HTERT RPE-1 (cell line): ENCODE data around the gene KRT86.
"Not testable (repeated sequence)": the region's sequence is repeated elsewhere in the genome, so short reads cannot be mapped to it uniquely, and the experiment has no call there.

Experiments used
- in situ Hi-C: fragments of 300-500 bp; cut with MboI; formaldehyde crosslinking; loops from 4 replicates; pipeline ENCODE4 v1.14.3; 2020; ENCODE audit warnings: low sequenced_read_pairs

Gene KRT86

DNA sequence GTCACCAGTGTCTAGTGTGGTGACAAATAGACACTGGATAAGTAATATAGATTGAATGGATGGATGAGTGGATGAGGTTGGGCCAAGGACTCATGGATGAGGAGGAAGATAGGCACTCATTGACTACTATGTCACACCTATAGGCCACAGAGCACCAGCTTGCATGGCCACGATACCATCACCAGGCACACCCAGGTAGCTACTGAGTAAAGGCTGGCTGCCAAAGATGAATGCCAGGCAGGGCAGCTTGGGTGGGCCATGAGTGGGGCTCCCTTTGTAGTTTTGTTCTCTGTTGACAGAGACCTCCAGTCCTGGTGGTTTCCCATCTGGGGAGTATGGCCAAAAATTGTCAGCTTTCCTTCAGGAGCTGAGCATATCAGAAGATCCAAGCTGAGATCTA is 57.9 kb downstream of the KRT86 start:
- in situ Hi-C loops, result no loop called here

DNA sequence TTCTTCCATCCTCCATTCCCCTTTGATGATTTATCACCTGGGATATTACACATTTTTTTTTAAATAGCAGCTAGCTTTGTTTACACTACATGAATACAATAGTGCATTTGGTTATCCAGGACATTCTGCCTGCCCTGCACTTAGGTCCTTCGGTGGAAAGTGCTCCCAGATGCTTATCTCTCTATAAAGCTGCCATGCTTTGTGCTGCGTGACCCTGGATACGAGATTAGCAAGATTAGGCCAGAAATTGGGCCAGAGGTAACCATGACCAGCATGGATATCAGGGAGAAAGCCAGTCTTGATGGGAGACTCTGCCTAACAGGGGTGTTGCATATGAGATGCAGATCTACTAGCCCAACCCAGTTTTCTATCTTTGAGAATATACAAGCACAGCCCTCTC is 58.9 kb downstream of the KRT86 start:
- in situ Hi-C loops, result no loop called here

DNA sequence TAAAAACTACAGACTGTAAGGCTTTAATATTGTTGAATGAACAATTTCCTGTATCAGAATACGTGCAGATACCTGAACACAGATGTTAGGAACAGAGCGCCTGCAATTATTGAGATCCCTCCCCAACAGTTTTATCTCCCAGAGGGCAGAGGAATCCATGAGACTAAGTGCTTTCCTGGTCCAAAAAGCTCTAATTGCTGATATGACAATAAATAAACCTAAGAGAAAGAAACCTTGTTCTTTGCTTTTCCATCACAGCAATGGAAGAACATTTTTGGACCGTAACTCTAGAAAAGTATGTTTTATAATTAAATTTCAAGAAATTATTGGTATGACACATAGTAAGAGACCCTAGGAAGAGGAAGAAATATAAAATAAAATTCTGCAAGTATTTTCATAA is 59.7 kb downstream of the KRT86 start:
- in situ Hi-C loops, result no loop called here

DNA sequence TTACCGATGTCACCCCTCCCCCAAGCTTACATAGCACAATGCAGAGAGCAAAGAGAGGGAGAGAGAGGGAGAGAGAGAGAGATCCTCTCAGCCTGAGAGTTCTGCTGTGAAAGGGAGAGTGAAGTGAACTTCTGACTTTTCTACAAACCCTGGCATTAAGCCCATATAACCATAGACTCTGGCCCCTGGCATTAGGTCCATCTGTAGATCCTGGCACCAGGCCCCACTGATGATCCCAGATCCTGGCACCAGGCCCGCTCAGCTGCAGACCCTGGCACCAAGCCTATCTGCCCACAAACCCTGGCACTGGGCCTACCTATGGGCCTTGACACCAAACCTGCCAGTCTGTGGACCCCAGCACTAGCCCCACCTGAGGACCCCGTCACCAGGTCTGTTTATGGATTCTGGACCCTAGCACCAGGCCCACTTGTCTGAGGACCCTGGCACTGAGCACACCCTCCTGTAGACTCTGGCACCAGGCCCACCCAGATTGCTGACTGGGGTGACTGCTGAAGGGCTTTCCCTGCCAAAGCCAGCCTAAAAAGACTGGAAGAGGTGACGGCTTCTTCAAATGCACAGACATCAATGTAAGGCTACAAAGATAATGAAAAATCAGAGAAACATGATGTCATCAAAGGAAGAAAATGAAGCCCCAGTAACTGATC is 61.3 kb downstream of the KRT86 start:
- in situ Hi-C loops, result no loop called here

DNA sequence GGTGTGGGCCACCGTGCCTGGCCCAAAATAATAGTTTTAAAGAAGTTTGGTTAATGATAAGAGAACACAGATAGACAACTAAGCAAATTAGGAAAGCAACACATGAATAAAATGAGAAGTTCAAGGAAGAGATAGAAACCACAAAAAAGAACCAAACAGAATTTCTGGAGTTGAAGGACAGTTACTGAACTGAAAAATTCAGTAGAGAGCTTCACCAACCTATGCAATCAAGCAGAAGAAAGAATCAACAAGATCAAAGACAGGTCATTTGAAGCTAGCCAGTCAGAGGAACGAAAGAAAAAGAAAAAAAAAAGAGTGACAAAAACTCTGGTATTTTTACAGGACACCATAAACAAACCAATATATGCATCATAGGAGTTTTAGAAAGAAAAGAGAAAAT is 62.2 kb downstream of the KRT86 start:
- in situ Hi-C loops, result no loop called here

DNA sequence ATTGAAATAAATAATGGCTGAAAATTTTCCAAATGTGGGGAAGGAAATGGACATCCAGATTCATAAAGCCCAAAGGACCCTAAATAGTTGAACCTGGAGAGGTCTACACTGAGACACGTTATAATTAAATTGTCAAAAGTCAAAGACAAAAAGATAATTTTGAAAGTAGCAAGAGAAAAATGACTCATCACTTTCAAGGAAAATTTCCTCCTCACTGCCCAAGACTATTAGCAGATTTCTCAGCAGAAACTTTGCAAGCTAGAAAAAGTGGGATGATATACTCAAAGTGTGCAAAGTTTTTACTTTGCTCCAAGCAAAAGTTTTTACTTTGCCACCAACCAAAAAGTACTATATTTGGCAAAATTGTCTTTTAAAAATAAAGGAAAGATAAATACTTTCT is 62.6 kb downstream of the KRT86 start:
- in situ Hi-C loops, result no loop called here

DNA sequence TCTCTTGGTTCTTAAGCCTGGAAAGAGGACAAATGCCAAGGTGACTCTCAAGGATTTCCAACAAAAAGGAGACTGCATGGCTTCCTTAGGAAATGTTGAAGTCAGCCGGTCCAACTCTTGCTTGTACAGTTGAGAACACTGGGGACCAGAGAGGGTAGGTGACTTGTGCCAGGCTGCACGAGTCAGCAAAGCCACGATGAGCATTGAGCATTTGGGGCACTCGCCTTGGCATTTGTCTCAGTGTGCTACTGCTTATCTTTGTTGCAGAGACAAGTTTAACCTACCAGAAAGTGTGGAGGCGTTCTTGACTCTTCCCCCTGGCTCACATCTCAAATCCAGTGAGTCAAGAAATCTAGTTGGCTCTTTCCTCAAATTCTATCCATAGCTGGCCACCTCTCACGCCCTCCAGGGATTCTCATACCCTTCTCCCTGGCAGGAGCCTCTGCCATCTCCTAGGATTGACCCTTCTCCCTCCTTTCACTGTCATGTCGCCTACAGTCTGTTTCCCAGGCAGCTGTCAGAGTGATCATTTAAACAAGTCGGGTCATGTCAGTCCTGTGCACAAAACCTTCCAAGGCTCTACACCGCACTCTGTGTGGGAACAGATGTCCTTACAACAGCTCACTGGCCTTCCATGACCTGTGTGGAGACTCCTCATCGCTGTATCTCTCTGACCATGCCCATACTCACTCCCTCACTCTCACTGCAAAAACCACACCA is 64.0 kb downstream of the KRT86 start:
- in situ Hi-C loops, result no loop called here

DNA sequence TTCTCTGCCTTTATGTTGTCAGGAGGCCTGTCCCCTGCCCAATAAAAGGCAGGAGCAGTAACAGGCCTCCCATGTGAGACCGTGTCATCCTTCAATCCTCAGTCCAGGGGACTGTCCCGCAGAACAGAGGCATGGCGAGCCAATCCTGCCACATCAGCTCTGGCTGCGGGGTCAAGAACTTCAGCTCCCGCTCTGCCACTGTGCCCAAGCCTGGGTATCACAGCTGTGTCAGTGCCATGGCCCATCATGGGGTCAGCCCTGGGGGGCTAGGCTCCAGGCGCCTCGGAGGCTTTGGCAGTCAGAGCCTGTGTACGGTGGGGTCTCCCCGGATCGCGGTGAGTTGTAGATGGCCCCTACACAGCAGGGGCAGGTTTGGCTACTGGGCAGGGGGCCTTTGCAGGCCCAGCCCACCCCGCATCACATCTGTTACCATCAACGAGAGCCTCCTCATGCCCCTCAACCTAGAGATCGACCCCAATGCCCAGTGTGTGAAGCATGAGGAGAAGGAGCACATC is 66.7 kb downstream of the KRT86 start:
- in situ Hi-C loops, result no loop called here

DNA sequence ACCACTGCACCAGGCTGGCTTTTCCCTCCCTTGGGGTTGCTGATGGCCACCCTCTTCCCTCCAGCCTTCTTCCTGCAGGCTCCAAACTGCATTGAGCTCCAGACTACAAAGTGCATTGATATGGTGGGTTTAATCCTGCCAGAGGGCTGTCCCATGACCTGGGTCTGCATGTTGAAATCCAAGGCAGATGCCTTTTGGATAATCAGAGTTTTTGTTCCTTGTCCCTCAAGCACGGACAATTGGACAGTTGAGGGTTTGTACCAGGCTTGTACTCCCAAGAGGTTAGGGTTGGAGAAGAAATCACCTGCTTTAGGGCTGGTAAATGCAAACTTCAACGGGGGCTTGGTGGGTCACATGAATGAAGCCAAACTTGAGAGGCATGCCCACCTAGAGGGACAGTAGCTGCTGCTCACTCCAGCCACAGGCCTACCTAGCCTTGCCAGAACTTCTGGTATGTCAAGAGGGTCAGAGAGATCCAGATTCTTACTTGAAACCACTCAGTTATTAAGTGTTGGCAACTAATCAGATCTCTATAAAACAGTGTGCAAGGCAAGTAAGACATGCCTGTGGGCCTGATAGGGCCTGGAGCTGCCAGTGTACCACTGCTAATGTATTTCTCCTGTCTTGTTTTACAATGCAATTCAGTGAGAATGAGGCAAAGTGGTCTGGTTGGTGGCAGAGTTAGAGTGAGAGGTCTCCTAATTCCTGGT is 68.5 kb downstream of the KRT86 start:
- in situ Hi-C loops, result no loop called here

DNA sequence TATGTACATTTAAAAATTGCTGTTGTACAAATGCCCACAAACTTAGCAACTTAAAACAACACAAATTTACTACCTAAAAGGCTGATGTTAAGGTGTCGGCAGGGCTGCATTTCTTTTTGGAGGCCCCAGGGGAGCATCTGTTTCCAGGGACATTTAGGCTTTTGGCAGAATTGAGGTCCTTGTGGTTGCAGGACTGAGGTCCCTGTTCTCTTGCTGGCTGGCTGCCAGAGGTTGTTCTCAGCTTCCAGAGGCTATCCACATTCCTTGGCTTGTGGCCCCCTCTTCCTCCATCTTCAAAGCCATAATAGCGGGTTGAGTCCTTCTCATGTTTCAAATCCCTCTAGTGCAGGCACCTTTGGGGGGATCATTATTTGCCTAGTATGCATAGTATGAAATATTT is 69.1 kb downstream of the KRT86 start:
- in situ Hi-C loops, result no loop called here

DNA sequence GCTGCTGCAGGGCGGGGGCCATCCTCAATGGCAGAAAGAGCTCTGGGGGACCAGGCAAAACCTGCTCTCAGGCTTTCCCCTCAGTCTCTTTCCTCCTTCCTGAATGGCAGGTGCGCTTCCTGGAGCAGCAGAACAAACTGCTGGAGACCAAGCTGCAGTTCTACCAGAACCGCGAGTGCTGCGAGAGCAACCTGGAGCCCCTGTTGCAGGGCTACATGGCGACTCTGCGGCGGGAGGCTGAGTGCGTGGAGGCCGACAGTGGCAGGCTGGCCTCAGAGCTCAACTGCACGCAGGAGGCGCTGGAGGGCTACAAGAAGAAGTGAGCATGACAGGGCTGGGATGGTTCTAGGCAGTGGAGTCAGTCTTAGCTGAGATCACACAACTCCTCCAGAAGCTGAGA is 69.7 kb downstream of the KRT86 start:
- in situ Hi-C loops, result no loop called here

DNA sequence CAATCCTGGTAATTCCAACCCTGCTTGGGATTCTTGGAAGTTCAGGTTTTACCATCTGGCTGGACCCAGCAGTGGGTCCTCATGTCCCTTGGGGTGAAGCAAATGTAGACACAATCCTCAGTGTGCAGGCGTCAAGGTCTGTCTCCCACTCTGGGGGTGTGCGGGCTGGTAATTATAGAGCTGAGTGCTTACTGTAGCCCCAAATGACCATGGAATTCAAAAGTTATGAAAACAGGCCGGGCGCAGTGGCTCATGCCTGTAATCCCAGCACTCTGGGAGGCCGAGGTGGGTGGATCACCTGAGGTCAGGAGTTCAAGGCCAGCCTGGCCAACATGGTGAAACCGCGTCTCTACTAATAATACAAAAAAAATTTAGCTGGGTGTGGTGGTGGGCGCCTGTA is 70.6 kb downstream of the KRT86 start:
- in situ Hi-C loops, result not testable (repeated sequence)

DNA sequence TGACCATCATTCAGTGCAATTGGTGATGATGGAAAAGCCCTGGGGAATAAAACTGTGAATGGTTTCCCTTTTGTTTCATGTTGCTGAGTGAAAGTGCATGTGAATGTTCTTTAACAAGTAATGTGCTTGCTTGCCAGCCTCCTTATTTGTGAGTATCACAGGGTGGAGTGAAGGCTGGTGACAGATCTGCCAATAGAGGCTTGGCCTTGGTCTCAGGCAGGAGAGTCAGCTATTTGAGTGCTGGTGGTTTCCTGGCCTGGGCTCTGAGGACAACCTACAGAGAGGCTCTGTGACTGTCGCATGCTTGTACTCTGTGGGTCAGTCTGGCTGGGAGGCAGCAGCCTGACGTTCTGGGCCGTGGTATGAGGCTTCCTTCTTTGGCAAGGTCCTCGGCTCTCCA is 72.1 kb downstream of the KRT86 start:
- in situ Hi-C loops, result no loop called here

DNA sequence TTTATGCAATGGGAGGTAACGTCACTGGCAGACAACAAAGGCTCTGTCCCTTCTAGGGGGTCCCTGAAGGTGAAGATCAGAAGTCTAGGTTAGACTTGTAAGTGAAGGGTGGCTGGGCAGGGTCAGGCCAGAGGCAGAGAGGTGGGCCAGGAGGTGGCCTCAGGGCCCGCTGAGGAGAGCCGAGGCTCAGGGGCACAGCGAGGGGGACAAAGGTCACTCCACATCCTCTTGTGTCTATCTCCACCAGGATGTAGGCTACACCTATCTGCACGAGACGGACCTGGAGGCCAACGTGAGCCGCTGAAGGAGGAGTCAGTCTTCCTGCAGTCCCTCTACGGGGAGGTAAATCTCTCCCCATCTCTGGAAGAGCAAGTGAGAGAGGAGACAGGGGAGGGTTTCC is 72.6 kb downstream of the KRT86 start:
- in situ Hi-C loops, result no loop called here

DNA sequence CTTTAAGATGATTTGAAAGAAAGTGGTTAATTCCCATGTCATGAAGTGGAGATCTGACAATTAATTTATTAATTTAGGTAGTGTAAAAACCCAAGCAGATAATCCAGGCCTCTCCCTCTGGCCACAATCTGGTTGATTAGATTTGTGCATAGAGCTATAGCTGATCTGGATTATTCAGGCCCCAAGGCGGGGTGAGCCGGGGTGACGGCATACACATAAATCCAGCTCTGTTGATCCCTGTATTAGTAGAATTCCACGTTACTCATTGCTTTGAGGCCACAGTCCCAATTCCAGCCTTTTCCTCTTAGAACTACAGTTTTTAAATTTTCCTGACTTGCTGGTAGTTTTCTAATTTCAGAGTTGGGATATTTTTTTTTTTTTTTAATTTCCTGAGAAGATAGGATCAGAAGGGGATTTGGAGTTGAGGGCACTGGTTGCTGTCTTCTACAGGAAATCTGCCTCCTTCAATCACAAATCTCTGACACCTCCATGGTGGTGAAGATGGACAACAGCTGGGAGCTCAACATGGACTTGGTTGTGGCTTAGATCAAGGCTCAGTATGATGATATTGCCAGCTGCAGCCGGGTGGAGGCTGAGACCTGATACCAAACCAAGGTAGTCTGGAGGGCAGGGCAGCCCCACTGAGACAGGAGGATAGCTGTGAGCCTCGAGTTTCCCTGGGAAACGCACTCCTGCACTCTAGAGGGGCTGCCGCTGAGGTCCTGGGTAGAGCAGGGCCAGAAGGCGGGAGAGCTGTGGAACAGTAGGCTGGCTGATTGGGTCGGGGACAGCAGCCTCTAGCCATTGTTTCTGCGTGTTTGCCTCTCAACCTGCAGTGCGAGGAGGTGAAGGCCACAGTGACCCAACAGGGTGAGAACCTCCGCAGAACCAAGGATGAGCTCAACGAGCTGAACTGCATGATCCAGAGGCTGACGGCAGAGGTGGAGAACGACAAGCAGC is 73.4 kb downstream of the KRT86 start:
- in situ Hi-C loops, result no loop called here

DNA sequence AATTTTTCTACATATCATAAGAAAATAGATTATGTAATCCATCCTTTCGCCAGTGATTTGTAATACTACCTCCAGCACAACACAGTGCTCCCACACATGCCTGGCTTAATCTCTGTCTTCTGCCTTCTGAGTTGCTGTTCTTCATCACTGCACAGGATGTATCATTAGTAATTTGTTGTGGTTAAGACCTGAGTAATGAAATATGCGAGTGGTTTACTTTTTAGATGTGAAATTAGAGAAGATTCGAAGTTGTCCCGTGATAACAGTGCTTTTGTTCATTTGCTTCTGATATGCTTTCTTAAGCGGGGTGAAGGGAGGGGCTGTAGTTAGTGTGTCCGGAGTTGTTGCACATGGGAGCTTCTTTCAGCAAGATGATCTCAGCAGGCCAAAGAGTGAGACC is 74.8 kb downstream of the KRT86 start:
- in situ Hi-C loops, result no loop called here

DNA sequence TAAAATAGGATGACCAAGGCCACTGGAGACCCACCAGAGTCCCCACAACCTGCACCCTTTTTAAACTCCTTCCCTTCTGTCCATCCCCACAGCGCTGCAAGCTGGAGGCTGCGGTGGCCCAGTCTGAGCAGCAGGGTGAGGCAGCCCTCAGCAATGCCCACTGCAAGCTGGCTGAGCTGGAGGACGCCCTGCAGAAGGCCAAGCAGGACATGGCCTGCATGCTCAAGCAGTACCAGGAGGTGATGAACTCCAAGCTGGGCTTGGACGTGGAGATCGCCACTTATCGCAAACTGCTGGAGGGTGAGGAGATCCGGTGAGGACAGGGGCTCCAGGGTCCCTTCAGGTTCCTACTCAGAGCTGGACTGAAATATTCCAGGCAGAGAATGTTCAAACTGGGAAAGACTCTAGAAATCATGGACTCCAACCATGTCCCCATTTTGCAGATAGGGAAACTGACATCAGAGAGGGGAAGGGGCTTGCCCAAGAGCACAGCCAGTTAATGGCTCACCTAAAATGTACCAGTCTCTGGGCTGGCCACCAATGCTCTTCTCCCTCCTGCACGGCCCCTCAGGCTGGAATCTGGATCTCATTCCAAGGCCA is 75.7 kb downstream of the KRT86 start:
- in situ Hi-C loops, result no loop called here

DNA sequence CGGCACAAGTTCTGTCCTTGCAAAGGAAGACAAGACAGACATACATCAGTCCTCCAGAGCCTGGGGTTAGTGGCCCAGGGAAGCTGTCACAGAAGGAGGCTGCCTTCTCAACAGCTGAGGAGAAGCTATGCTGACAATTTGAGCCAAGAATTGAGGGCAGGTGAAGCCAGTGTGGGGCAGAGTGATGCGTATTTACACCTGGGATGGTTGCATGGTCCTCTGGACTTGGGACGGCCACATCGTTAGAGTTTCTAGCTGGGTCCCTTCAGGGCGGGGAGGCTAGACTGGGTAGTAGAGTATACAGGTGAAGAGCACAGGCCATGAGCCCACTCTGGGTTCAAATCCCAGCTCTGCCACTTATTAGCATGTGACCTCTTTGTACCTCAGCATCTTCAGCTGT is 76.3 kb downstream of the KRT86 start:
- in situ Hi-C loops, result no loop called here

DNA sequence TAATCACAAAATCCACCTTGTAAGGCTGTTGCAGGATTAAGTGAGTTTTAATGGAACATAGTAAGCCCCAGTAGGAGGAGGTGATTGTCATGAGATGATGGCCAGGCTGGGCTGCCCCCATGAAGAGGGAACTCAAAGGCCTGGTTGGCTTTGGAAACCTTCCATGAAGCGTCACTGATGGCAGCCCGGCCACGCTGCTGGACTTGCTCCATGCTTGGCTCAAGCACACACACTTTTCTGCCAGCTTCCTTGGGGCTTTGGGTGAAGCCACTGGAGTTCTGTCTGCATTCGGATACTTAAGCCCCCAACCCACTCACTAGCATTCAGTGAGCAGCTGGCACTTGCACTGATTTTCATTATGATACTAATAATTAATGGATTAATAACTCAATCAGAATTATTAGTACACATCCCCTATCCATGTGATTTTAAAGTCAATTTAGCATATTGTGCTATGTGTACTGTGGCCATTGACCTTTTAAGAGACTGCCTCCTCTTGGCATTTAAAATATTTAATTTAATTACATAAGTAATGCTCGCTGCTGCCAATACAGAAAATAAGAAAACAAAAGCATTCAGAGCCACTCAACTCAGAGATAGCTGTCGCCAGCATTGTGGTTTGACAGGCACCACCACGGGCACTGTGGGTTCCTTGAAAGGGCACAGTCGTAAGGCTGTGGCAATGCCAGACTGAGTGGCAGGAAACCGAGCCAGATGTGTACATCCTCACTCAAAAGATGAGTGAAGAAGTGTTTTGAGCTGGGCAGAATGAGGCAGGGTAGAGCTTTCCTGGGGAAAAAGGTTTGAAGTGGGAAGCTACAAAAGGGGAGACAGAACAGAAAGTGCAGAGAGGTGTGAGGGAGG is 77.0 kb downstream of the KRT86 start:
- in situ Hi-C loops, result no loop called here

DNA sequence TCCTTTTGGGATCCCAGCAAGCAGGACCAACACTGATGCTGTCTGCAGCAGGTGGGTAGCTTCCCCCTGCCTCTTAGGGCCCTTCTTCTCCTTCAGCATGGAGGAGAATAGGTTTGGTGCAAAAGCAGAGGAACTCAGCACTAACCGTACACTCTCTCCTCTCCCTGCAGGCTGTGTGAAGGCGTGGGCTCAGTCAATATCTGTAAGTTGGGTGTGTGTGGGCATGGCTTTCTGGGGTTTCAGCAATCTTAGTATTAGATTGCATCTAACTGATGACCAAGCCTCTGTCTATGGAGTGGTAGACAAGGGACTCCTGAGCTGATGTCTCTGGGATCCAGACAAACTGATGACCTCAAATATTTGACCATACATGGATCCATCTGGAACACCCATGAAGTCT is 78.5 kb downstream of the KRT86 start:
- in situ Hi-C loops, result no loop called here
